ENCODE data around the gene IGSF1.

GRCh38 chrX:131306601-131307000 lies 17.5 kb upstream of the IGSF1 start:
- no peak for TF ChIP-seq CTCF (IDR thresholded peaks at IDR 0.05)
- no peak for TF ChIP-seq POLR2A (IDR thresholded peaks at IDR 0.05)
- no peak for TF ChIP-seq EP300 (IDR thresholded peaks at IDR 0.05)
